NCI-H187 (cell line): ENCODE measurements around the gene MRM2.

Experiments
- DNase-seq, 2 experiments: peaks; one replicate each; lab custom pipeline; 2025; lab: John Stamatoyannopoulos, UW

The MRM2 gene

DNA sequence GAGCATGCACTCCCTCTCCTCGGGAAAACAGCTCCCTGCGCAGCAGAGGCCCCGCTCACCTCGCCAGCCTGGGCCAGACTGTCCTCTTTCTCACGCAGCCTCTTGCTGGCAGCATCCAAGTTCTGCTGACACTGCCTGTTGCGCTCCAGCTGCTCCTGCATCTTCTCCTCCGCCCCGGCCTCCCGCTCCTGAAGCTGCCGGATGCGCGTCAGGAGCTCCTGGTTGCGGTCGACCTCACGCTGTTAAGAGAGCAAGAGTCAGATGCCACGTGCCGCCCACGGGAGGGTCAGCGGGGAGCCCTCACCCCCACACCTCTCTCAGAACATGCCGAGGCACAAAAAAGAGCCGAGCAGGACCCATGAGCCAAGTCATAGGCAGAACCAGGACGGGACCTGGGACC is 19.5 kb downstream of the MRM2 start:
- DNase-seq: no peak

DNA sequence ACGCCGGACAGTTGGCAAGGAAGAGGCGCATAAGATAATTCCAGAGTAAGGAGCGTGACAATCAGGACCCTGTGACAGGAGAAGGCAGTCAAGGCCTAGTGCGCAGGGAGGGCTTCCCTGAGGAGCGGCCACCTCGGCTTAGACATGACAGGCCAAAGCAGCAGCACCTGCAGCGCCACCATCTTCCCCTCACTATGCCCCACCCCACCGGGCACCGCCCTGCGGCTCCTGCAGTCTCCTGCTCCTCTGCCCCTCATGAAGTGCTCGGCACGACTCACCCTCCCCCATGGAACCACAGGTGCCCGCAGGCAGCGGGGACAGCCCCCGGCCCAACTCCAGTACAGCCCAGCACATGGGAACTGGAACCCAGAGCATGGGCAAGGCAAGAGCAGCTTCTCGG is 21.1 kb downstream of the MRM2 start:
- no peak for DNase-seq

DNA sequence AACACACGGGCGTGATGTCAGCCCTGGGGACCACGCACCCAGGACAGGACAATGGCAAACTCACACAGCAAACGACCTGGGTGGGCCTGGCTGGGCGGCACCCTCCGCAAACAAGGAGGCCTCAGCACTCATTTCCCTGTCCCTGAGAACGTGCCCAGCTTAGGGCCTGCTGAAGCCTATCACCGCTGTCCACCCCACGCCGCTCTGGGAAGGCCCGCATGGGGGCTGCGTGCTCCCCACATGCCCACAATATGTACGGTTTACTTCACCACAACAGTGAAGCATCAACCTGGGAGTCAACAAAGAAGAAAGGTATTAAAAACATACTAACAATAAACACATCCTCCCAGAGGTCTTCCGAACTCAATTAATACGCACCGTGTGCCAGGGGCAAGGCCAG is 21.5 kb downstream of the MRM2 start:
- DNase-seq: no peak

DNA sequence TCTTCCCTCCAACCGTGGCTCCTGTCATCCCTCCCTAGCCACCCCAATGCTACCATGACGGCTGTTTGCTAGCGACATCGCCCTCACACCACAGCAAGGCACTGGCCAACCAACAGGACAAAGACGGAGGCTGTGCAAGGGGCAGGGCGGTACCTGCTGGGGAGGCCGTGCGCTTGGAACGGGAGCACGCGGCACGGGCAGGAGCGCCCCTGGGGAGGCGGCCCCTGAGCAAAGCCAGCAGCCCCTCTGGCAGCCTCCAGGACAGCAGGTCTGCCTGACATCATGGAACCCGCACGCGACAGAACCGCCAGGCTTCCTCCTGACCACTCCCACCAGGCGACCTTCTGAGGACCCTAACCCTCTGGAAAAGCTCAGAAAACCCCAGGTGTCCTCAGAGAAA is 22.0 kb downstream of the MRM2 start:
- DNase-seq: no peak

DNA sequence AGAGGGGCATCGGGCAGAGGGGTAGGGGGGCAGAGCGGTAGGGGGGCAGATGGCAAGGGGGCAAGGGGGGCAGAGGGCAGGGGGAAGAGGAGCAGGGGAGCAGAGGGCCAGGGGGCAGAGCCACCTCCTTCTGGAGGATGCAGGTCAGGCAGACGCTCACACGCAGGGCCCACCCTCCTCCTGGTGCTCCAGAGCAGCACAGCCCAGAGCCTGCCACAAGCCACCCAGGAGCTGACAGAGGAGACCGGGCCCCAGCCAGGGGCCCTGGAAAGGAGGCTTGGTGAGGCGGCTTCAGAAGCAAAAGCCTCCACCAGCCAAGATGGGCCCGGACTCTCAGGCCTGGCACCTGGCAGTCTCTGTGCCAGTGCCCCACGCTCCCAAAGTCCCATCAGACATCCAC is 22.4 kb downstream of the MRM2 start:
- no peak for DNase-seq

DNA sequence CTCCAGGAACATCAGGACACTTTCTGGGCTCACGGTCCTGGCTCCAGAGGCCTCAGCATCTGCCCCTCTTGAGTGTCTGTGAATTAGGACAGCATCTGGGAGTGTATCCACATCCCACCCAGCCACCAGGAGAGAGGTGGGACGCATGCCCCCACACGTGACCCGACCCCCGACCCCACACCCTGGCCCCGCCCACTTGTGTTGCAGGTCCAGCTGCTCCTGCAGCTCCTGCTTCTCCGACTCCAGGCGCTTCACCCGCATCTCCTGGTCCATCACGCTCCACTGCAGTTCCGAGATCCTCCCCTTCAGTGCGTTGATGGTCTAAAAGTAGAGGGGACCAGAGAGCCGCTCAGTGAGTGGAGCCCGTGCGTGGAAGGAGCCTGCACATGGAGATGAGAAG is 22.9 kb downstream of the MRM2 start:
- no peak for DNase-seq

DNA sequence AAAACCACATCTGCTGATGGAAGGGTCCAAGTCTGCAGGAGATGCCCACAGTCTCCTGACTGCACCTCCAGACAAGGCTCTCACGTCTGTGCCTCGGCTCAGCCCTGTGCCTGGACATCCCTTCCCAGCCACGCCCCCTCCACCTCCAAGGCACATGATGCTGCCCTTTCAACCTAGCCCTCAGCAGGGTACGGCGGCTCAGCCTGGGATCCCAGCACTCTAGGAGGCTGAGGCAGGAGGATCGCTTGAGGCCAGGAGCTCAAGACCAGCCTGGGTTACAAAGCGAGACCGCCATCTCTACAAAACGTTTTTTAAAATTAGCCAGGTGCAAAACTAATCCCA is 23.6 kb downstream of the MRM2 start:
- no peak for DNase-seq

DNA sequence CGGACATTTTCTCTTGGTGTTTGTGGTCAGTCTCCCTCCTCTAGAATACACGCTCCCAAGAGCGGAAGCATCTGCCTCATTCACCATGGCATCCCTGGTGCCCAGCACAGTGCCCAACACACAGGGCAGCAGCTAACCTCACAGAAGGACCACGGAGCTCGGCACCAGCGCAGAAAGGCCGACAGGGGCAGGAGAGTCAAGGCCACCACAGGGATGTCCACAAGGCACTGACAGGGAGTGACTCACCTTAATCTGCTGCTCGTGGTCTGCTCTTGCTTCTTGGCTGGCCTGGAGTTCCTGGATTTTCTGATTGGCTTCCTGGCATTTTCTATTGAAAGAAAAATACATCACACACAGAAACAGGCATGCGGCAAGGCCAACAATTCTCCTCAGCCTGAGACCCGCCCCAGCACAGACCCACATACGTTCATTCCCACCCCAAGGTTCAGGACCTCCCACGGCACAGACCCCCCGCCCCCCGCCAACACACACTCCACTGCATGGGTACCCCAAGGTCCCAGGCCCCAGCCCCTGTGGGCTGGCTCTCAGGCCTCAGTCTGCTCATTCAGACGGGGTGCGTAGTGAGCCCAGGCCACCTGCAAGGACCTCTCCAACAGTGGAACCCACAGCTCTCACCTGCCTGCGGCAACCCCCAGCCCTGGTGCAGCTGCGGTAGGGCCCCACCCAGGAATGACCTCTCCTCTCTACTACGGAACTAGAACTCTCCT is 24.1 kb downstream of the MRM2 start:
- DNase-seq: no peak

DNA sequence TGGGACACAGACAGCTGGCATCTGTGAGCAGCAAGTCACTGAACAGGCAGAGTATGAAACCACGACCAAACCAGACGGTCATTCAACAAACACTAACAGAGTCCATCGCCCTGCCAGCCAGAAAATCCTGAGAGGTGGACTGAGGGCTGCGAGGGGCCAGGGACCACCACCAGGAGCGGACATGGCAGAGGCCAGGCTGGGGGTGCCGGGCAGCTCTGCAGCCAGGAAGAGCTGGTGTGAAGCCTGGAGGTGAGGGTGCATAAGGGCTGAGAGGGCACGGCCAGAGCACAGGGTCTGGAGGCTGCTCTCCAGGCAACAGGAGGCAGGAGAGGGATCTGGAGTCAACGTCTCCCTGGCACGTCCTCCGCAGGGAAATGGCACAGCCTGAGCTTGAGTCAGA is 24.8 kb downstream of the MRM2 start:
- no peak for DNase-seq

DNA sequence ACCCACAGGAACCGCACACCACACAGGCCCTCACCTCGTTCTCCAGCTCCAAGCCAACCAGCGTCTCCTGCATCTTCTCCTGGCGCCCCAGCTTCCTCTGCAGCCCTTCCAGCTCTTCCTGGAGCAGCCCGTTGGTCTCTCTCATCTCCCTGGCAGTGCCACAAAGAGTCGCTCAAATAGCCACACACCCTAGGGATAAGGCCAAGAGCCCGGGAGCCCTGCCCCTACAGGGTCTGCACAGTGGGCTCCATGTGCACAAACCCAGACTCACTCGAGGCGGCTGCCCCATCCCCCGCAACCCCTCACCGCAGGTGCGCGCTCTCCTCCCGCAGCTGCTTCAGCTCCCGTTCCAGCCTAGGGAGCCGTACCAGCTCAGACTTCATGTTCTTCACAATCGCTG is 26.2 kb downstream of the MRM2 start:
- no peak for DNase-seq

DNA sequence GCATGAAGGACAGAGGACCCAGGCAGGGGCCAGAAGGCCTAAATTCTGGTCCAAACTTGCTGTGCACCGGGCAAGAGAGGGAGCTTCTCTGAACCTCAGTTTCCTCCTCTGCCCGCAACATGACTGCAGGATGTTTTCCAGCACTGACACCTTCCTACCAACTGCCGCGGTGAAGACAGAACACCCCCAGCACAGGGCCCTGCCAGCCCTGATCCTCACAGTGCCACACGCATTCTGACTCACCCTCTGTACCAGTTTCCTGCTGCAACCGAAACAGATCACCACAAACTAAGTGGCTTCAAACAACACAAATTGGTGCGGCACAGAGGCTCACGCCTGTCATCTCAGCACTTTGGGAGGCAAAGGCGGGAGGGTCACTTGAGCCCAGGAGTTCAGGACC is 27.4 kb downstream of the MRM2 start:
- DNase-seq: no peak

DNA sequence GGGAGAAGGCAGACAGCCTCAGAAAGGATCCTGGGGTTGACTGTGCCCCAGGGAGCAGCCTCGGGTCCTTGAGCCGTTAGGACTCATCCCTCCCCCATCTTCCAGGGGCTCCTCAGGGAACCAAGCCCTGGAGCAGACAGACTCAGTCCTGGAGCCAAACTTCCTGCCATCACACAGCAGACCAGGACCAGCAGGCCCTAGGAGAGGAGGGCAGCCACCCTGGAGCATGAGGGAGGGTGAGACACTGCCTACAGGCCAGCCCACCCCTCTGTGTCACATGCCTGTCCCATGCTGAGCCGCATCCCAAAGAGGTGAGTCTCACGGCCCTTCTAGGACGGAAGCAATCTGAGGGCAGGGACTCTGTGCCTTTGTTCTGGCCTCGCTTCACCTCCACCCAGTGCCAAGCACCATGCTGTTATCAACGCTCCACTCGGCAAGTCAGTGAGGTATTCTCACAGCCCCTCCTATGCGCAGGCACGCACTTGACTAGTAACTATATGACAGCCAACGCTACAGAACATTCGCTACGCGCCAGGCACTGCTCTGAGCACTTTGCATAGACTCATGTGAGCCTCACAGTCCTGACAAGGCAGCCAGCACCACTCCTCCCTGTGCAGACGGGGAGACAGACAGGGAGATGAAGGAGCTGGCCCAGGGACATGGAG is 28.3 kb downstream of the MRM2 start:
- DNase-seq: no peak

DNA sequence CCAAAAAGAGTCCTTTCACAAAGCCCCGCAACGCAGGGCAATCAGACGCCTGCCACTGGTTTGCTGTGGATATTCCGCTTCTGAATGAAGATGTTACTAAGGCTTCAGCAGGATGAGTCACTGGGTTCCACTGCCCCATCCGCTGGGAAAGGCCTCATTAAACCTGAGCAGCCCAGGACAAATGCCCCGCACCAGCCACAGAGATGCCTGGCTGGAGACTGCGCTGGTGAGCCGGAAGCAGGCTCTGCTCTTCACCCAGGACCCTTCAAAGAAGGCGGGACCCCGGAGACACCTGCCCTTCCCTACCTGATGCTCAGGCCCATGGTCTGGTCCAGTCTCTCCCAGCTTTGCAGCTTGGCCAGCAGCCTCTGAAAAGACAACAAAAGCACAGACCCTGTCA is 29.1 kb downstream of the MRM2 start:
- no peak for DNase-seq

DNA sequence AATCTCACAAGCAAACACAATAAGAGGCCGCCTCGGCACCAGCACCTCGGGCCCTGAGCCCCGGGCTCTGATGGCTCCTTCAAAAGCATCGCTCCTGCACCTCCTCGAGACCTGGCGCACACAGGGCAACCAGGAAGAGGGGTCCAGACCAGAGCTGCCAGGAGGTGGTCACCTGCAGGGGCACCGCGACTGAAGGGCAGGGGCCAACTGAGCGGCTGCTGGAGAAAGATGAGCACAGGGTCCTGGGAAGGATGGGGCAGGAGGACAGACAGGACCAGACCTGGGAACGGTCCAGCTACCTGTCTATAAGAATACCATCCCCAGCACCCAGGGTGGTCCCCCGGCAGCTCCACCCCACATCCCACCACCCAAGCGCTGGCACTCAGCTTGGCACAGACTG is 30.1 kb downstream of the MRM2 start:
- no peak for DNase-seq

DNA sequence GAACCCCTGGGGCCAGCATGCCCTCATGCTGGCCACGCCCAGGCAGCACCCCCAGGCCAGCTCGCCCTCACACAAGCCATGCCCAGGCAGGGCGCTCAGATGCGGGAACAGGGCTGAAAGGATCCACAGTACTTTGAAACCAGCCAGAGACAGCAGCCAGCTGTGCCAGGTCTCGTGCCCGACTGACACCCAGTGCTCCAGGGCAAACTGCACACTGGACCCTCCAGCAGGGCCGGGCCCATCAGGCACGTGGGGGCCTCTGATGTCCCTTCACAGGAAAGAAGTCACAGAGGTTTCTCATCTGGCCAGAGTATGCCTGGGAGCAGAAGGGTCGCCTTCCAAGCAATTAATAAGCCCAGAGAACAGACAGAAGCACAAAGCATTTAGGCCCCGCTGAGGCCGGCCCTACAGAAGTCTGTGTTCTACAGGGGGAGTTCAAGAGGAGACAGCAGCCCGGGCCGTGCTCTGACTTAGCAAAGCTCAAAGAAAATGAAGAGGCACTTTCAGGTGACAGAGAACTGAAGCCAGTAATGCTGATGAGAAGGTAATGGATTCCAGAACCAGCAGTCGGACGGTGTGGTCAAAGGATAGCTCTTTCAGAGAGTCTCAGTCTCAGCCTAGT is 30.6 kb downstream of the MRM2 start:
- no peak for DNase-seq

DNA sequence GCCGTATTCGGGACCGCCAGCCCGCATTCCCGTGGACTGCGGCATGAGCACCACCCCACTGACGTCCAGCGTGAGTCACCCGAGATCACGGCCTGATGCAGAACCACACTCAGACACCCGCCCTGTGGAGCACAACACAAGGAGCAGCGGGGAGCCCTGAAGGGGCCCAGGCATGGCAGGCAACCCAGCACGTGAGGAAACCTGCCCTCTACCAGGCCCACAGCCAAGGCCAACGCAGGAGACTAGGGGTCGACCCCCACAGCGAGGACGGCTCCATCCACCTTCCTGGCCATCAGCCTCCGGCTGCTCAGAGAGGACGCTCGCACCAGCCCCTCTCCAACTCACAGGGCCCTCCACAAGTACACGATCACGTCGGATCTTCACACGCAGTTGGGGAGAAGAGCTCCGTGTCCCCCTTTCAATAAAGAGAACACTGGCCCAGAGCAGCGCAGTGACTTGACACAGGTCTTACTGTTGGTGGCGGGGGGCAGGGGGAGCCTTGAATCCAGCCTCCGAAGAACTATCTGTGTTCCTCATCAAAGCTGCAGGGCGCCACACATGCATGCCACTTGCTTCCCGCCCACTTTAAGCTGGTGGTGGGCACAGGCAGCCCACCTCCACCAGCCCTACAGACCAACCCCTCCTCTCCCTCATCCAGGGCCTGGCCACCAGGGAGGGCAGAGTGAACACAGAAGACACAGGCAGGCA is 31.3 kb downstream of the MRM2 start:
- DNase-seq: no peak

DNA sequence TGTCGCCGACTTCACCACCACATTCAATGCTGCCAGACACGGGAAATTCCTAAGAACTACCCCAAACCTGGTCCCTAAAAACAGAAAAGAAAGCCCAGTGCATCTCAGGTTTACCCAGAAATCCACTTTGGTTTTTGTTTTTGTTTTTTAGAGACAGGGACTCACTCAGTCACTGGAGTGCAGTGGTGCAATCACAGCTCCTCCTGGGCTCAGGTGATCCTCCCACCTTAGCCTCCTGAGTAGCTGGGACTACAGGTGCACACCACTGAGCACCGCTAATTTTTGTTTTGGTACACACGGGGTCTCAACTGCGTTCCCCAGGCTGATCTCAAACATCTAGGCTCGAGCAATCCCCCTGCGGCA is 32.1 kb downstream of the MRM2 start:
- DNase-seq: no peak

DNA sequence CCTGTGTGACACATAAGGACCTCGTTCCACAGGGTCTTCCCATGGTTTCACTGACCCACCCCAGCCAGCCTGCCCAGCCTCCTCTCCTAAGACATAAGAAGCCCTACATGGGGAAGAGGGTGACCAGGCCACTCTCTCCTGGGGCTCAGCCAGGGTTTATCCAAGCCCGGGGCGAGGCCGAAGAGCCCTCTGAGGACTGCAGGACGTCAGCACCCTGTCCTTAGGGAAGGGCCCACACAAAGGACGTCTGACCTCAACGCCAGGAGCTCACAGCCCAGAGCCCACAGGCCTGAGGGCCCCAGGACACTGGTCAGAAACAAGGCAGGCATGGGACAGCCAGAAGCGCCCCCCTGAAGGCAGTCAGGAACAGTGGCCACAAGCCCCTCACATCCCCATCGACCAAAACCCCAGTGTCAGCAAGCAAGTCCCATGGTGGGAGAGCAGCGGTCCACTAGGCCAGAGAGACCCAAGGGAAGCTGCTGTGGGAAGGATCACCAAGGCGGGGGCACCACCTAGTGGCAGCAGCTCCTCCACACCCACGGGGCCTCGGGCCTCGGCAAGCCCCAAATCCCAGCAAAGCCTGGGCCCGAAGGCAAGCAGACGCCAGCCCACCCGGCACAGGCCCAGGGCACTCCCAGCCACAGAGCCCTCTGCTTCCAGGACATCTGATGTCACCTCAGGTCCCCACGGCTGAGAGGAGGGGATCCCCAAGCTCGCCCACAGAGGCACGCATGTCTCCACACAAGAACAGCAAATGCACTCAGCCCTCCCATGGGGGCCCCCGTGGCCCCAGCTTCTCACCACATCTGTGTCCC is 32.7 kb downstream of the MRM2 start:
- DNase-seq: no peak

DNA sequence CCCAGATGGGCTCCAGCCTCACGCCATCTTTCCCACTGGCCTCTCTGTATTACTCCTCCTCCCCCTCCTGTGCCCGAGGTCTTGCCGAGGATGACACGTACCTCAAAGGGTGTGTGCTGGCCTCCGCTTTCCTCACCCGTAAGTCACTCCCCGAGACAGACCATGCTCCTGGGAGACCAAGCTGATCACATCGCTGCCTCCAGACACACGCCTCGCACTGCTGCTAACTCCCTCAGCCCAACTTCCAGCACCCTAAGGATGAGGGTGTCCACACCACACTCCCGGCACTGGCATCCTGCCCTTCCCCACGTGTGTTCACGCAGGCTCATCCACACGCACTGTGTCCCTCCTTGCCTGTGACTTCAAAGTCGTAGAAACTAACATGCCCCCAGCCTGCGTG is 33.3 kb downstream of the MRM2 start:
- no peak for DNase-seq

DNA sequence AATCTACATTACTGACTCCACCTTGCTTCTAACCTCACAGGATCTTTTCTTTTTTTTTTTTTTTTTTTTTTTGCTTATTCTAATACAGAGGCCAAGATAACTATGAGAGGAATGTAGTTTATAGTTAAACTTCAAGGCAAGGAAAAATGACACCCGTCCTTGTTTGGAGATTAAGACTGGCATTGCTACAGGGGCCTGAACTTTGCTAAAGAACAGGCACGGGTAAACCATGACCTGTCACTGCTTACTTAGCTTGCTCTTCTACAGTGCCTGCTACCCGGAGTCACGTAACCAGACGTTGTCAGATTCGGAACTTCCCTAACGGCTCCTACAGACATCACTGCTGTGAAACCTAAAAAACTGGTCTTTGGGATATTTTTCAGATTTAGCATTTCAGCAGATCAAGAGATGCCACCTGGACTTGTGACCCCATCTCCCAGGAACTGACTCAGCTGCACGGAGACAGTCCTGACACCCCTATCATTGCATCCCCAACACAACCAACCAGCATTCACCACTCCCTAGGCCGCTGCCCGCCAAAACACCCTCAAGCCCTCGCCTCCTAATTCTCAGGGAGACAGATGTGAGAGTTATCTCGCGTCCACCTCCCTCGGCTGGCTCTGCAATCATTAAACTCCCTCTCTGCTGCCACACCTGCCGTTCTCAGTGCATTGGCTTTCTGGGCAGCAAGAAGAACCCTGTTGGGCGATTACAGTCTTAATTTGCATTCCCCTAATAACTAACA is 36.8 kb downstream of the MRM2 start:
- DNase-seq: no peak

DNA sequence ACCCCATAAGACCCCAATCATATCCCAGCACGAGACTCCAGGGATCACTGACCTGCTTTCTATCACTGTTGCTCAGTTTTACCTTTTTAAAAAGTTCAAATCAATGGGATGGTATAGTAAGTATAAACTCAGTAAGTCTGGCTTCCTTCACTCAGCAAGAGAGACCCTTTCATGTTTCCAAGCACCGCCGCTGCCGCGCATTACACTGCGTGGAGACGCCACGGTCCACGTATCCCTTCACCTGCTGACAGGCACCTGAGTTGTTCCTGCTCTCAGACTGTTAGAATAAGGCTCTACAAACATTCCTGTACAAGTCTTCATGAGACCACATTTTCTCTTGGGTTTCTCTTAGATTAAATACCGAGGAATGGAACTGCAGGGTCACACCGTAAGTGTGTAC is 37.6 kb downstream of the MRM2 start:
- no peak for DNase-seq
